Measurements from ENCODE around the gene RHOBTB3.

The RHOBTB3 gene

DNA sequence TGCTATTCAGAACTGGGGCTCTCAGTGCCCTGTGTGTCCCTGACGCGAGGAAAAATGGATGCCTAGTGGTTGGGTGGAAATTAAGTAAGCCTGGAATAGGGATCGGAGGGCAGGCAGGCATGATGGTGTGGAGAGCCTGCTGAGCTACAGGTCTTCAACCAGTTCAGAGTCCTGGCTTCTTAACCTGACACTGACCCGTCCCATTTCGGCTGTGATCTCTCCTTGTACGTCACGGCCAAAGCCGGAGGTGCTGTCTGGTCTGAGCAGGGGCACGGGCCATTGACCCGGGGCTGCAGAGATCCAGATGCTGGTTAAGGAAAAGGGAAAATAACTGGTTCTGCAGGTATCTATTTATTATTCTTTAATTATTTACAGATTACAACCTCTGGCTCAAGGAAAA, 27.9 kb downstream of the RHOBTB3 start:
- TF ChIP-seq, protein P1, sequence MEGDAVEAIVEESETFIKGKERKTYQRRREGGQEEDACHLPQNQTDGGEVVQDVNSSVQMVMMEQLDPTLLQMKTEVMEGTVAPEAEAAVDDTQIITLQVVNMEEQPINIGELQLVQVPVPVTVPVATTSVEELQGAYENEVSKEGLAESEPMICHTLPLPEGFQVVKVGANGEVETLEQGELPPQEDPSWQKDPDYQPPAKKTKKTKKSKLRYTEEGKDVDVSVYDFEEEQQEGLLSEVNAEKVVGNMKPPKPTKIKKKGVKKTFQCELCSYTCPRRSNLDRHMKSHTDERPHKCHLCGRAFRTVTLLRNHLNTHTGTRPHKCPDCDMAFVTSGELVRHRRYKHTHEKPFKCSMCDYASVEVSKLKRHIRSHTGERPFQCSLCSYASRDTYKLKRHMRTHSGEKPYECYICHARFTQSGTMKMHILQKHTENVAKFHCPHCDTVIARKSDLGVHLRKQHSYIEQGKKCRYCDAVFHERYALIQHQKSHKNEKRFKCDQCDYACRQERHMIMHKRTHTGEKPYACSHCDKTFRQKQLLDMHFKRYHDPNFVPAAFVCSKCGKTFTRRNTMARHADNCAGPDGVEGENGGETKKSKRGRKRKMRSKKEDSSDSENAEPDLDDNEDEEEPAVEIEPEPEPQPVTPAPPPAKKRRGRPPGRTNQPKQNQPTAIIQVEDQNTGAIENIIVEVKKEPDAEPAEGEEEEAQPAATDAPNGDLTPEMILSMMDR (conservative IDR thresholded peaks at IDR 0.05; ENCODE audit: control insufficient read depth, insufficient read depth, low read depth, low read length), result no peak
- H3K4me3 ChIP-seq (ENCODE audit: control insufficient read depth, low read depth, low read length), result no peak overlapping the region
- DNase-seq (ENCODE audit: low read depth), result no peak

DNA sequence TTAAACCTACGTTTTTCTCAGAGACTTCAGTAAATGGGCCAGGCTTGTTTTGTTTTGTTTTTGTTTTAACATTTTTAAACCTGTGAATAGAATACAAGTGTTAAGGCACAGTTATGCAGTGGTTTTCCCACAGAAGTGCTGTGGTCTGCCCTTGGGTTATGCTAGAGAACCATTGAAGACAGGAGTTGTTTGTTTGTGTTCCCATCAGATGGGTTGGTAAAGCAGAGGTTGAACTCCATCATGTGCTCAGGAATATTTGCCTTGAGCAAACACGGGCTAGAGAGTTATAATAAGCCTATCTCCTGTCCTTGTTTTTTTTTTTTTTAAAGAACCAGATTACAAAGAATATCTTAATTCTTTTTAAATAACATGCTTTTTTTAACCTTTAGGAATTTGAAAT, 28.5 kb downstream of the RHOBTB3 start:
- TF ChIP-seq, protein P1 (conservative IDR thresholded peaks at IDR 0.05; ENCODE audit: control insufficient read depth, insufficient read depth, low read depth, low read length), result no peak
- peak; percentile 41 for DNase-seq (ENCODE audit: low read depth)
- no peak overlapping the region for H3K4me3 ChIP-seq (ENCODE audit: control insufficient read depth, low read depth, low read length)

DNA sequence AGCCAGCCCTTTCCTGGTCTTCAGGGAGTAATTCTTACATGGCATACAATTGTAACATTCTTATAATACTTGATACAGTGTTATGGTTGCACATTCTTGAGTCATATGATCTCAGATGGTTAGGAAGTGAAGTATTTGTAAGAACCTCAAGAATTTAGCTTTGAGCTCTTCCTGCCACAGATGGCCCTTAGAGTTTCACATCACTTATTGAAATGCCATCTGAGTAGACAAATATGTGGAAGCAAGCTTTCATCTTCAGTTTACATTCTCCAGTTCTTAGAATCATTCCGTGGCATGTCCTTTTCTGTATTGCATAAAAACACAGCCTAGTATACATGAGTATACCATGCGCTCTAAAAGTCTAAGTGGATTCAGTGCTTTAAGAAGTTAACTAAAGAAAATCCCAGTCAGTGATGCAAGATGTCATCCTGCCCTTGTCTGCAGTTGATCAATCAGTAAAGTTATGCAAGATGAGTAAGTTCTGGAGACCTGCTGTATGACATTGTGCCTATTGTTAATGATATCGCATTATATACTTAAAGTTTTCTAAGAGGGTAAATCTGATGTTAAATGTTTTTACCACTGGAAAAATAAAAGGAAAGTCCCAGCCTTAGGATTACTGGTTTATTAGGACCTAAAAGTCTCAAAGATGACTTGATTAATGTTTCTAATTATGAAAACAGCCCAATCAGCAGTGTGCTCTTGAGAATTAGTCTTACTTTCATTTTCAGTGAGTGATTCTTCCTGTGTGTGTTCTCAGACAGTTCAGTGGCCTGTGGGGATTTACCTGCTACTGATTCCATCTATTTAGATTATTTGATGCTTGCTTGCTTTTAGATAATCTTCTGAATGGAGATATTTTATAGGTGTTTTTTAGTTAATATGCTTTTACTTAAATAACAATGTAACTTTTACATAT, 29.4 kb downstream of the RHOBTB3 start:
- H3K4me3 ChIP-seq (ENCODE audit: control insufficient read depth, low read depth, low read length), result peak overlapping the region; percentile 8
- peak; percentile 92 for DNase-seq (ENCODE audit: low read depth)
- TF ChIP-seq, protein P1 (conservative IDR thresholded peaks at IDR 0.05; ENCODE audit: control insufficient read depth, insufficient read depth, low read depth, low read length), result no peak

DNA sequence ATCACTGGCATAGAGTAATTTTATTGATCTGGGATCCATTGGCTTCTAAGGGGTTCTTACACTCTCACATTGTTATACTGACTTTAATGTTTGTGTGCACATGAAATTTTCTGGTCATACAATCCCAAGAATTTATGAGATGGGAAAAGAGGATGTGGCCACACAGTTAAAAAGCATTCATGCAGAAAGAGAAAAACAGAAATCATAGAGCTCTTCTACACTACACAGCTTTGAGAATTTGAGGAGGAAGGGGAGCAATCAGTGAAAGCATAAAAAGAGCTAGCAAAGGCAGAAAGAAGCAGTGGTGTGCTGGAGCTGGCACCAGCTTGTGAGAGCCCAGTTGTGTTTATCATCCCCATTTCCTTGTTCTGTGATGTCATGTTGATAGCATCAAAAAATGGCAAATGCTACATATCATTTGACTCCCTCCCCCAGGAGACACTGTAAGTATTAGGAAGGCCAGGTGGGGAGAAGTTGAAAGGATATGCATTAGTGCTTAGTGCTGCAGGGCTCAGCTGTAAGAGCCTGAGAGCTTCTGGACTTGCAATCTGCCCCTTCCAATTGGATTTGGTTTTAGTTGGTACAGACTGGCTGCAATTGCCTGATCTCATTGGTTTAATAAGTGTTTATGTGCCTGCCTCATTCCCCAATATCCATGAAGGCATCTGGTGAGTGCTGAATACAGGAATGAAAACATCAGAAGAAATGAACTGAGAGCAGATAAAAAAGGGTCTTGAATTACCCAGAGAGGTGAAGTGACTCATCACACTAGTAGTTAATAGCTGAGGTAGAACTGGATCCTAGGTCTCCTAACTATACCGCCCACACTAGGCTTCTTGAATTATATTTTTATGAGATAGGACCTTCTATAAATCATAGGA, 30.9 kb downstream of the RHOBTB3 start:
- no peak overlapping the region for H3K4me3 ChIP-seq (ENCODE audit: control insufficient read depth, low read depth, low read length)
- DNase-seq (ENCODE audit: low read depth), result peak; percentile 25
- TF ChIP-seq, protein P1 (conservative IDR thresholded peaks at IDR 0.05; ENCODE audit: control insufficient read depth, insufficient read depth, low read depth, low read length), result no peak

DNA sequence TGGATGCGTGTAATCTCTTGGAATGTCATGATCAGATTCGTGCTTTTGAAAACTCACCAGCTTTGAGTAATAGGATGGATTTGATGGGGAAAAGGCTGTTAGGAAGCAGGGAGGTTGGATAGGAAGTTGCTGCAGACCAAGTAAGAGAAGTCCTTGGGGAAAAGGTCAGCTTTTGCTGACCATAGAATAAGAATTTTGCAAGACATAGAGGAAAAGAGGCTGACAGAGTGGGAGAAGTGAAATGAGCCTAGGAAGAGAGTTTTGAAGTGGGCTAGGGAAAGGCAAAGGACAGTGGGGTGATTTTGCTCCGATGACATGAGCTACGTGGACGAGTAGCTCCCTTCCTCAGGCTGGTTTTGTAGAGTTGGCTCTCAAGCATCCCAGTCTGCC, 31.5 kb downstream of the RHOBTB3 start:
- DNase-seq (ENCODE audit: low read depth), result peak; percentile 17
- TF ChIP-seq, protein P1 (conservative IDR thresholded peaks at IDR 0.05; ENCODE audit: control insufficient read depth, insufficient read depth, low read depth, low read length), result no peak

DNA sequence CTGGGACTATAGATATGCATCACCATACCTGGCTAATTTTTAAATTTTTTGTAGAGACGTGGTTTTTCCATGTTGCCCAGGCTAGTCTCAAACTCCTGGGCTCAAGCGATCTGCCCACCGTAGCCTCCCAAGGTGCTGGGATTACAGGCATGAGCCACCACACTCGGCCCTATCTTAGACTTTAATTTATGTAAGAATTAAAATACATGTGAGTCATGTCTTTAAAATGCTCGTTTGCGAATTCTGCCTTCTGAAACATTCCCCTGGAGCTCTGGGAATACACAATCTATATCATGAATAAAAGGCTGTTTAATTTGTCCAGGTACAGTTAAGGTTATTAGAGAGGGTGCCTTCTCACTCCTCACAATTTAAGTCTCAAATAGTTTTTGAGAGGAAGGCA, 32.8 kb downstream of the RHOBTB3 start:
- DNase-seq (ENCODE audit: low read depth), result no peak
- H3K4me3 ChIP-seq (ENCODE audit: control insufficient read depth, low read depth, low read length), result no peak overlapping the region
- TF ChIP-seq, protein P1 (conservative IDR thresholded peaks at IDR 0.05; ENCODE audit: control insufficient read depth, insufficient read depth, low read depth, low read length), result no peak

More for the DNA sequence above, 31.5 kb downstream of the RHOBTB3 start:
- H3K4me3 ChIP-seq (ENCODE audit: control insufficient read depth, low read depth, low read length), result no peak overlapping the region
